ENCODE measurements around the gene HOXB6.

DNA sequence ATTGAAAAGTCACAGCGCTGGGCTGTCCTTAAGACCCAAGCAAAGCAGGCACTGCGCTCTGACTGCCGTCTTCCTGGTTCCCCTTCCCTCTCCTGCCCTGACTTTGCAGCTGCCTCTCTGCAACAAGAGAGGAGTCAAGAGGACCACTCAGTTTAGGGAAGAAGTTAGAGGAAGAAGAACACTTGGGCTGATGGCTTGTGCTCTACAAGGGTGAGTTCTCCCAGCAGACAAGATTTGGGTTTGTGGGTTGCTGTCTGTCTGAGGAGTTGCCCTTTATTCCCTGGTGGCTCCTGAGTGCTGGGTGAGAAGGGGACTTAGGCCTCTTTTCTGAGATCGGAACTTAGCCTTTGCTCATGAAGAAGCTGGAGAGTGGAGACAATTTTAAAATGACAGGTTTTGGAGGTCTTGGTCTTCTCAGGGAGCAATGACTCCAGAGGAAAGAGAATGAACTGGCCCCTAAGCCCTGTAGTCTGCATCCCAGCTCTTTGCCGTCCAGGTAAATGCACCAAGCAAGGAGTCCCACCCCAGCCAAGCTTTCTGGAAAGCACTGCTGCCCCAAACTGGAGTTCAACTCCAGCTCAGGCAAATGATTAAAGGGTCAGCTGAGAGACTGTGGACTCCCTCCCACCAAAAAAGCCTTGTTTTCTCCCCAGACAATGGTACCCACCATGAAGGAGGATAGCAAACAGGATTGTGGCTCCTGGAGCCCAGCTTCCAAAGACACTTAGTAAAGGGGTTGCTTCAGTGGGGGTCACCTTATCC, 24.0 kb upstream of the HOXB6 start:
- TF ChIP-seq CTCF (conservative IDR thresholded peaks at IDR 0.05; ENCODE audit: low read length) = no peak
- TF ChIP-seq EZH2phosphoT487 (IDR thresholded peaks at IDR 0.05; ENCODE audit: borderline replicate concordance) = no peak

Measured in Loucy (cell line).